HL-60 (cell line): Measurements from ENCODE around the gene DNAJC6.

ENCODE experiments used
- GABPA ChIP-seq: IDR thresholded peaks from 2 replicates; pipeline ENCODE4 v1.6.1; 2012; ENCODE audit warnings: low read depth
- POLR2AphosphoS5 ChIP-seq: IDR thresholded peaks from 2 replicates; pipeline ENCODE4 v1.6.1; 2012; ENCODE audit warnings: low read depth
- TF ChIP-seq, protein P1 (sequence below): IDR thresholded peaks from one replicate; pipeline ENCODE4 v1.5.1; 2011; ENCODE audit warnings: low read length, control low read depth, inconsistent platforms; ENCODE audit not compliant: insufficient read depth
- TF ChIP-seq, protein P2 (sequence below): IDR thresholded peaks from 2 replicates; pipeline ENCODE4 v1.6.1; 2012; ENCODE audit warnings: low read depth; ENCODE audit not compliant: insufficient replicate concordance

DNA sequence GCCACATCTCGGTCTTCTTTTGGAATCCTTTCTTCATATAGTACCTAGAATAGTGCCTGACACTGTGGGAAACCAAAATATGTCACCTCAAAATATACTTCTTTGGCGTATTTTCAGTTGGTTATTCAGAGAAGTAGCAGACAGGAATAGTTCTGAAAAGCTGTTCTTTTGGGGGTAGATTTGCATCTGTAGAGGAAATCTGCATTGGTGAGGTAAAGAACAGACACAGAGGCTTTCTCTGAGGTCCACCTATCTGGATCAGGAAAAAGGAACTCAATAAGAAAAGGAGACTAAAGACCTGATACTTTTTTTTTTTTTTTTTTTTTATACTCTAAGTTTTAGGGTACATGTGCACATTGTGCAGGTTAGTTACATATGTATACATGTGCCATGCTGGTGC lies 134.3 kb downstream of the DNAJC6 start:
- TF ChIP-seq, protein P1, sequence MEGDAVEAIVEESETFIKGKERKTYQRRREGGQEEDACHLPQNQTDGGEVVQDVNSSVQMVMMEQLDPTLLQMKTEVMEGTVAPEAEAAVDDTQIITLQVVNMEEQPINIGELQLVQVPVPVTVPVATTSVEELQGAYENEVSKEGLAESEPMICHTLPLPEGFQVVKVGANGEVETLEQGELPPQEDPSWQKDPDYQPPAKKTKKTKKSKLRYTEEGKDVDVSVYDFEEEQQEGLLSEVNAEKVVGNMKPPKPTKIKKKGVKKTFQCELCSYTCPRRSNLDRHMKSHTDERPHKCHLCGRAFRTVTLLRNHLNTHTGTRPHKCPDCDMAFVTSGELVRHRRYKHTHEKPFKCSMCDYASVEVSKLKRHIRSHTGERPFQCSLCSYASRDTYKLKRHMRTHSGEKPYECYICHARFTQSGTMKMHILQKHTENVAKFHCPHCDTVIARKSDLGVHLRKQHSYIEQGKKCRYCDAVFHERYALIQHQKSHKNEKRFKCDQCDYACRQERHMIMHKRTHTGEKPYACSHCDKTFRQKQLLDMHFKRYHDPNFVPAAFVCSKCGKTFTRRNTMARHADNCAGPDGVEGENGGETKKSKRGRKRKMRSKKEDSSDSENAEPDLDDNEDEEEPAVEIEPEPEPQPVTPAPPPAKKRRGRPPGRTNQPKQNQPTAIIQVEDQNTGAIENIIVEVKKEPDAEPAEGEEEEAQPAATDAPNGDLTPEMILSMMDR: no peak
- TF ChIP-seq POLR2AphosphoS5 (no peak), GABPA (no peak)
- TF ChIP-seq, protein P2, sequence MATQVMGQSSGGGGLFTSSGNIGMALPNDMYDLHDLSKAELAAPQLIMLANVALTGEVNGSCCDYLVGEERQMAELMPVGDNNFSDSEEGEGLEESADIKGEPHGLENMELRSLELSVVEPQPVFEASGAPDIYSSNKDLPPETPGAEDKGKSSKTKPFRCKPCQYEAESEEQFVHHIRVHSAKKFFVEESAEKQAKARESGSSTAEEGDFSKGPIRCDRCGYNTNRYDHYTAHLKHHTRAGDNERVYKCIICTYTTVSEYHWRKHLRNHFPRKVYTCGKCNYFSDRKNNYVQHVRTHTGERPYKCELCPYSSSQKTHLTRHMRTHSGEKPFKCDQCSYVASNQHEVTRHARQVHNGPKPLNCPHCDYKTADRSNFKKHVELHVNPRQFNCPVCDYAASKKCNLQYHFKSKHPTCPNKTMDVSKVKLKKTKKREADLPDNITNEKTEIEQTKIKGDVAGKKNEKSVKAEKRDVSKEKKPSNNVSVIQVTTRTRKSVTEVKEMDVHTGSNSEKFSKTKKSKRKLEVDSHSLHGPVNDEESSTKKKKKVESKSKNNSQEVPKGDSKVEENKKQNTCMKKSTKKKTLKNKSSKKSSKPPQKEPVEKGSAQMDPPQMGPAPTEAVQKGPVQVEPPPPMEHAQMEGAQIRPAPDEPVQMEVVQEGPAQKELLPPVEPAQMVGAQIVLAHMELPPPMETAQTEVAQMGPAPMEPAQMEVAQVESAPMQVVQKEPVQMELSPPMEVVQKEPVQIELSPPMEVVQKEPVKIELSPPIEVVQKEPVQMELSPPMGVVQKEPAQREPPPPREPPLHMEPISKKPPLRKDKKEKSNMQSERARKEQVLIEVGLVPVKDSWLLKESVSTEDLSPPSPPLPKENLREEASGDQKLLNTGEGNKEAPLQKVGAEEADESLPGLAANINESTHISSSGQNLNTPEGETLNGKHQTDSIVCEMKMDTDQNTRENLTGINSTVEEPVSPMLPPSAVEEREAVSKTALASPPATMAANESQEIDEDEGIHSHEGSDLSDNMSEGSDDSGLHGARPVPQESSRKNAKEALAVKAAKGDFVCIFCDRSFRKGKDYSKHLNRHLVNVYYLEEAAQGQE: no peak
